ENCODE data around the gene ARIH2.

Gene ARIH2

GRCh38 chr3:48990636-48991469, 72.2 kb downstream of the ARIH2 start:
- Histone ChIP-seq H3K27me3 (replicated peaks; ENCODE audit: insufficient read depth, low read length) (no peaks in the 10 kb centered on the region), H3K27ac (ENCODE audit: low read length) (peak overlapping the region; percentile 33; the same call in 1 of the 2 replicates), H4K20me1 (ENCODE audit: insufficient read depth, low read length) (no peaks in the 10 kb centered on the region), H3F3A (ENCODE audit: insufficient read depth, low read length) (peaks cover 3% of the 10 kb centered on the region; the same call in 1 of the 2 replicates), H3K4me3 (ENCODE audit: low read length) (peak overlapping the region; percentile 92), H3K9me2 (replicated peaks; ENCODE audit: insufficient read depth, low read length) (no peaks in the 10 kb centered on the region), H3K79me2 (ENCODE audit: low read length) (peaks cover 43% of the 10 kb centered on the region), H2AFZ (ENCODE audit: low read length) (peak overlapping the region; percentile 88), H3K9ac (ENCODE audit: low read length) (peak overlapping the region; percentile 80), H3K9me3 (replicated peaks; ENCODE audit: insufficient read depth, low read length) (no peaks in the 10 kb centered on the region), H3K4me1 (ENCODE audit: low read length) (peaks cover 13% of the 10 kb centered on the region), H3K4me2 (ENCODE audit: low read depth, low read length) (peak overlapping the region; percentile 85), H3K36me3 (replicated peaks; ENCODE audit: insufficient read depth, low read length) (no peaks in the 10 kb centered on the region)
- no peak for TF ChIP-seq EZH2 (optimal IDR thresholded peaks at IDR 0.05; ENCODE audit: low read depth, low read length)
- TF ChIP-seq EZH2phosphoT487 (IDR thresholded peaks at IDR 0.05; ENCODE audit: low read length): no peak
- TF ChIP-seq CTCF (IDR thresholded peaks at IDR 0.05; ENCODE audit: low read length): no peak
- peak; percentile 36 for DNase-seq

GRCh38 chr3:48991851-48992545, 73.4 kb downstream of the ARIH2 start:
- H3K9ac ChIP-seq (ENCODE audit: low read length): no peak overlapping the region
- TF ChIP-seq CTCF (IDR thresholded peaks at IDR 0.05; ENCODE audit: low read length) (no peak), EZH2 (optimal IDR thresholded peaks at IDR 0.05; ENCODE audit: low read depth, low read length) (no peak), EZH2phosphoT487 (IDR thresholded peaks at IDR 0.05; ENCODE audit: low read length) (no peak)
- H3K27ac ChIP-seq (ENCODE audit: low read length): no peak overlapping the region
- H3K27me3 ChIP-seq (replicated peaks; ENCODE audit: insufficient read depth, low read length): no peaks in the 10 kb centered on the region
- H2AFZ ChIP-seq (ENCODE audit: low read length): no peak overlapping the region
- H3K36me3 ChIP-seq (replicated peaks; ENCODE audit: insufficient read depth, low read length): no peaks in the 10 kb centered on the region
- DNase-seq: no peak
- H3K9me3 ChIP-seq (replicated peaks; ENCODE audit: insufficient read depth, low read length): no peaks in the 10 kb centered on the region
- H3K4me3 ChIP-seq (ENCODE audit: low read length): peak overlapping the region; percentile 92
- H3F3A ChIP-seq (ENCODE audit: insufficient read depth, low read length): peaks cover 3% of the 10 kb centered on the region; the same call in 1 of the 2 replicates
- no peaks in the 10 kb centered on the region for H3K9me2 ChIP-seq (replicated peaks; ENCODE audit: insufficient read depth, low read length)
- H4K20me1 ChIP-seq (ENCODE audit: insufficient read depth, low read length): no peaks in the 10 kb centered on the region
- peaks cover 43% of the 10 kb centered on the region for H3K79me2 ChIP-seq (ENCODE audit: low read length)
- peaks cover 13% of the 10 kb centered on the region for H3K4me1 ChIP-seq (ENCODE audit: low read length)
- H3K4me2 ChIP-seq (ENCODE audit: low read depth, low read length): peak overlapping the region; percentile 85; the same call in 1 of the 2 replicates

GRCh38 chr3:48993834-48994233, 75.2 kb downstream of the ARIH2 start:
- Histone ChIP-seq H3K27ac (ENCODE audit: low read length) (no peak overlapping the region), H3K36me3 (replicated peaks; ENCODE audit: insufficient read depth, low read length) (no peaks in the 10 kb centered on the region), H3K4me1 (ENCODE audit: low read length) (peaks cover 13% of the 10 kb centered on the region), H3K9me2 (replicated peaks; ENCODE audit: insufficient read depth, low read length) (no peaks in the 10 kb centered on the region), H3K27me3 (replicated peaks; ENCODE audit: insufficient read depth, low read length) (no peaks in the 10 kb centered on the region), H3F3A (ENCODE audit: insufficient read depth, low read length) (no peaks in the 10 kb centered on the region), H3K9me3 (replicated peaks; ENCODE audit: insufficient read depth, low read length) (no peaks in the 10 kb centered on the region), H3K4me3 (ENCODE audit: low read length) (no peak overlapping the region), H2AFZ (ENCODE audit: low read length) (no peak overlapping the region), H3K4me2 (ENCODE audit: low read depth, low read length) (no peak overlapping the region), H4K20me1 (ENCODE audit: insufficient read depth, low read length) (no peaks in the 10 kb centered on the region), H3K79me2 (ENCODE audit: low read length) (peaks cover 43% of the 10 kb centered on the region), H3K9ac (ENCODE audit: low read length) (no peak overlapping the region)
- TF ChIP-seq CTCF (IDR thresholded peaks at IDR 0.05; ENCODE audit: low read length) (no peak), EZH2 (optimal IDR thresholded peaks at IDR 0.05; ENCODE audit: low read depth, low read length) (no peak), EZH2phosphoT487 (IDR thresholded peaks at IDR 0.05; ENCODE audit: low read length) (no peak)
- DNase-seq: no peak
